Suprapubic skin (tissue), 3 donors: ENCODE data around the gene AHRR.

ENCODE experiments used
- CTCF ChIP-seq, 2 donors: fragments of 200-600 bp in 1 of 2; fragments of 450-650 bp in 1 of 2; sonication (generic) in 1 of 2; IDR thresholded peaks; one replicate each; pipeline ENCODE4 v1.5.1; 2016 to 2019; ENCODE audit warnings: antibody characterized with exemption in 2 of 2, mild to moderate bottlenecking in 1 of 2, moderate library complexity in 1 of 2
- POLR2A ChIP-seq, 2 donors: fragments of 450-650 bp; IDR thresholded peaks; one replicate each; pipeline ENCODE4 v1.6.1; 2017; ENCODE audit warnings: antibody characterized with exemption in 2 of 2, mild to moderate bottlenecking in 2 of 2, moderate library complexity in 2 of 2

GRCh38 chr5:482021-482420 is 160.5 kb downstream of the AHRR start:
- TF ChIP-seq CTCF (IDR thresholded peaks at IDR 0.05) (no peak), POLR2A (IDR thresholded peaks at IDR 0.05) (no peak)
